ENCODE data around the gene TBC1D12.

TBC1D12 gene

DNA sequence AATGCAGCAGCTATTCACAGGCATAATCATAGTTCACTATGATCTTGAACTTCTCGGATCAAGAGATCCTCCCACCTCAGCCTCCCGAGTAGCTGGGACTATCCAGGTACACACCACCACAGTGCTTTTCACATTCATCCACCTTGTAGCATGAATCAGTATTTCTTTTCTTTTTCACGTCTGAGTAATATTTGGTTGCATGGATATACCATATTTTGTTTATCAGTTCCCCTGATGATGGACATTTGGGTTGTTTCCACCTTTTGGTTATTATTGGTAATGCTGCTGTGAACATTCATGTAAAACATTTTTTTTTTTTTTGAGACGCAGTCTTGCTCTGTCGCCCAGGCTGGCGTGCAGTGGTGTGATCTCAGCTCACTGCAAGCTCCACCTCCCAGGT, 3.6 kb upstream of the TBC1D12 start:
- TF ChIP-seq EZH2 (IDR thresholded peaks at IDR 0.05; ENCODE audit: borderline replicate concordance, low read length) = no peak
- TF ChIP-seq CTCF (IDR thresholded peaks at IDR 0.05; ENCODE audit: low read length) = no peak
- H3K4me1 ChIP-seq (ENCODE audit: insufficient read depth, low read length, severe bottlenecking) = peaks cover 4% of the 10 kb centered on the region
- H3K9me3 ChIP-seq (ENCODE audit: low read length) = no peaks in the 10 kb centered on the region
- H3K9ac ChIP-seq (ENCODE audit: low read length) = no peak overlapping the region
- no peak overlapping the region for H3K4me3 ChIP-seq (ENCODE audit: low read depth, low read length, poor library complexity, severe bottlenecking)
- H3K79me2 ChIP-seq (ENCODE audit: insufficient read depth, low read length) = no peaks in the 10 kb centered on the region
- H4K20me1 ChIP-seq (ENCODE audit: insufficient read depth, low read length) = no peaks in the 10 kb centered on the region
- no peaks in the 10 kb centered on the region for H3K27me3 ChIP-seq (ENCODE audit: insufficient read depth, low read length)
- H3F3A ChIP-seq (ENCODE audit: insufficient read depth, low read length) = no peaks in the 10 kb centered on the region
- no peaks in the 10 kb centered on the region for H3K36me3 ChIP-seq (ENCODE audit: insufficient read depth, low read length)
- H3K9me2 ChIP-seq (ENCODE audit: low read depth, low read length) = no peaks in the 10 kb centered on the region
- no peak overlapping the region for H2AFZ ChIP-seq (ENCODE audit: low read length)
- no peak overlapping the region for H3K4me2 ChIP-seq (ENCODE audit: low read length)
- no peak overlapping the region for H3K27ac ChIP-seq (ENCODE audit: low read depth, low read length, poor library complexity, severe bottlenecking)

DNA sequence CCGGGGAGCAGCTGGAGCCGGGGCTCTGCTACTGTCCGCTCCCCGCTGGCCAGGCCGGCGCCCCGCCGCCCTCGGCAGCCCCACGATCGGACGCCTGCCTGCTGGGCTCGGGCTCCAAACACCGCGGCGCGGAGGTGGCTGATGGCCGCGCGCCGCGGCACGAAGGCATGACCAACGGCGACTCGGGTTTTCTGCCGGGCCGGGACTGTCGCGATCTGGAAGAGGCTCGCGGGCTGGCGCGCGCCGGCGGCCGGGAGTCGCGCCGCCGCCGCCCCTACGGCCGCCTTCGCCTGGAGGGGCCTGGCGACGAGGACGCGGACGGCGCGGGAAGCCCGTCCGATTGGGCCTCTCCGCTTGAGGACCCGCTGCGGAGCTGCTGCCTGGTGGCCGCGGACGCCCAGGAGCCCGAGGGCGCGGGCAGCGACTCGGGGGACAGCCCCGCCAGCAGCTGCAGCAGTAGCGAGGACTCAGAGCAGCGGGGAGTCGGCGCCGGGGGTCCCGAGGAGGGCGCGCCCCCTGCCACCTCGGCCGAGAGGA, 570 bp downstream of the TBC1D12 start:
- Histone ChIP-seq H3K9me3 (ENCODE audit: low read length) (no peaks in the 10 kb centered on the region), H2AFZ (ENCODE audit: low read length) (no peak overlapping the region), H4K20me1 (ENCODE audit: insufficient read depth, low read length) (no peaks in the 10 kb centered on the region), H3K36me3 (ENCODE audit: insufficient read depth, low read length) (no peaks in the 10 kb centered on the region), H3K4me1 (ENCODE audit: insufficient read depth, low read length, severe bottlenecking) (peaks cover 4% of the 10 kb centered on the region), H3K9ac (ENCODE audit: low read length) (peak overlapping the region; percentile 62), H3K9me2 (ENCODE audit: low read depth, low read length) (no peaks in the 10 kb centered on the region), H3F3A (ENCODE audit: insufficient read depth, low read length) (no peaks in the 10 kb centered on the region), H3K4me3 (ENCODE audit: low read depth, low read length, poor library complexity, severe bottlenecking) (peak overlapping the region; percentile 70), H3K27me3 (ENCODE audit: insufficient read depth, low read length) (no peaks in the 10 kb centered on the region), H3K79me2 (ENCODE audit: insufficient read depth, low read length) (no peaks in the 10 kb centered on the region), H3K27ac (ENCODE audit: low read depth, low read length, poor library complexity, severe bottlenecking) (no peak overlapping the region), H3K4me2 (ENCODE audit: low read length) (peak overlapping the region; percentile 75)
- TF ChIP-seq CTCF (IDR thresholded peaks at IDR 0.05; ENCODE audit: low read length) = no peak
- no peak for TF ChIP-seq EZH2 (IDR thresholded peaks at IDR 0.05; ENCODE audit: borderline replicate concordance, low read length)

- peak overlapping the region; percentile 70 for H3K4me3 ChIP-seq (ENCODE audit: low read depth, low read length, poor library complexity, severe bottlenecking)
- H3K4me1 ChIP-seq (ENCODE audit: insufficient read depth, low read length, severe bottlenecking) = peaks cover 4% of the 10 kb centered on the region
- no peaks in the 10 kb centered on the region for H3K36me3 ChIP-seq (ENCODE audit: insufficient read depth, low read length)
- no peaks in the 10 kb centered on the region for H4K20me1 ChIP-seq (ENCODE audit: insufficient read depth, low read length)
- H3K4me2 ChIP-seq (ENCODE audit: low read length) = peak overlapping the region; percentile 75
- H3K27me3 ChIP-seq (ENCODE audit: insufficient read depth, low read length) = no peaks in the 10 kb centered on the region
- H3K9me3 ChIP-seq (ENCODE audit: low read length) = no peaks in the 10 kb centered on the region
- H3K9me2 ChIP-seq (ENCODE audit: low read depth, low read length) = no peaks in the 10 kb centered on the region
- peak overlapping the region; percentile 62; the same call in 1 of the 2 replicates for H3K9ac ChIP-seq (ENCODE audit: low read length)
- no peaks in the 10 kb centered on the region for H3F3A ChIP-seq (ENCODE audit: insufficient read depth, low read length)
- no peak overlapping the region for H3K27ac ChIP-seq (ENCODE audit: low read depth, low read length, poor library complexity, severe bottlenecking)
- no peak for TF ChIP-seq CTCF (IDR thresholded peaks at IDR 0.05; ENCODE audit: low read length)
- no peak for TF ChIP-seq EZH2 (IDR thresholded peaks at IDR 0.05; ENCODE audit: borderline replicate concordance, low read length)
- no peak overlapping the region for H2AFZ ChIP-seq (ENCODE audit: low read length)
- no peaks in the 10 kb centered on the region for H3K79me2 ChIP-seq (ENCODE audit: insufficient read depth, low read length)
These were observed 1.3 kb downstream of the TBC1D12 start for GRCh38 chr10:94403380-94404213.
